Measurements from ENCODE around the gene ZNF205. TPM values are rescaled to one million over a fixed set of nuclear protein-coding genes. Genes with fewer than 3 reads are reported as not detected.

The ZNF205 gene
- total RNA-seq, 4 donors from 2014 or later, result 11.6 to 25.8 (median 20.4) TPM

GRCh38 chr16:3158510-3159314 is 46.3 kb downstream of the ZNF205 start:
- TF ChIP-seq EP300 (IDR thresholded peaks at IDR 0.05) (no peak), POLR2A (IDR thresholded peaks at IDR 0.05) (peak in 1 of 2 donors; percentile 7), CTCF (IDR thresholded peaks at IDR 0.05) (no peak), POLR2AphosphoS5 (IDR thresholded peaks at IDR 0.05) (no peak)

GRCh38 chr16:3161235-3162018 is 49.0 kb downstream of the ZNF205 start:
- Histone ChIP-seq H3K27me3 (peaks cover 46% of the 10 kb centered on the region), H3K4me3 (no peak overlapping the region), H3K27ac (no peak overlapping the region), H3K9me3 (no peaks in the 10 kb centered on the region), H3K36me3 (no peaks in the 10 kb centered on the region), H3K4me1 (peaks cover 0 to 36% (median 0%) of the 10 kb centered on the region in 3 donors)
- 77 to 91% methylated on average over 5 to 19 of the region's 36 CpGs for WGBS, 2 donors (ENCODE audit: low coverage in 1 of 2)
- no peak for TF ChIP-seq CTCF (IDR thresholded peaks at IDR 0.05)
- no peak for TF ChIP-seq EP300 (IDR thresholded peaks at IDR 0.05)
- ATAC-seq, result no peak

More at GRCh38 chr16:3158510-3159314, 46.3 kb downstream of the ZNF205 start:
- Histone ChIP-seq H3K4me3 (peak overlapping the region; percentile 68 to 91), H3K9me3 (peaks cover 0 to 9% (median 0%) of the 10 kb centered on the region in 3 donors), H3K36me3 (no peaks in the 10 kb centered on the region), H3K27me3 (peaks cover 35% of the 10 kb centered on the region), H3K27ac (peak overlapping the region; percentile 45 to 95 (median 89)), H3K4me1 (peaks cover 0 to 28% (median 0%) of the 10 kb centered on the region in 3 donors)
- 0 to 1% methylated on average over 12 to 16 of the region's 70 CpGs for WGBS, 2 donors (ENCODE audit: low coverage in 1 of 2)
- peak; percentile 93 for ATAC-seq

DNA sequence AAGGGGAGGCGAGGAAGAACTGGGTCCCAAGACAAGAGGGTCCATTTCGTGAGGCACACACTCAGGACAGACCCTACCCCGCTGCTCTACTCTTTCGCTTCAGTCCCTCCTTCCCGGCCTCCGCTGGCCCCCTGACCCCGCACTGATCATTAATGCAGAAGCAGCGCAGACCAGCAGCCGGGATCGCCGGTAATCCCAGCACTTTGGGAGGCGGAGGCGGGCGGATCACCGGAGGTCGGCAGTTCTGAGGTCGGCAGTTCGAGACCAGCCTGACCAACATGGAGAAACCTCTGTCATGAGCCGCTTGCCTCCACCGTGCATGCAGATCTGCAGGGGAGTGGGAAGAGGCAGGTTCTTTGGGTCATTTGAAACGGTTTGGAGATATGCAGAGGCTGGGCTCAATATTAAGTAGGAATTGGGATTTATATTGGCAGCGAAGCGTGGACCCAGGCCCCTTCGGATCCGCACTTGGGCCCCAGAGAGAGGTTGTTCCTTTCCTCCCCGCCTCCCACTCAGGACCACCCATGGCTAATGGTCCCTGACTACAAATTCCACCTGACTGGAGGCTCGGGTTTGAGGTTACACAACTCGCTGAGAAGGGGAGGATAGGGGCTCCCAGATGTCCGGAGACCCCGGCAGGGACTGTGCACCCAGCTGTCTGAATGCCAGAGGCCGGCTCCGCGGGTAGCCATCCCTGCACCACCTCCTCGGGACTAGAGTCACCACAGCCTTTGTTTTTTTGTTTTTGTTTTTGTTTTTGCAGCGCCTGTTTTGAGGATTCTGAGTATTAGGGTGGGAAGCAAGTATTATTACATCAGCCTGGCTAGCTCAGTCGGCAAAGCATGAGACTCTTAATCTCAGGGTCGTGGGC is 52.0 kb downstream of the ZNF205 start:
- Histone ChIP-seq H3K27me3 (peaks cover 62% of the 10 kb centered on the region), H3K27ac (no peak overlapping the region), H3K4me3 (no peak overlapping the region), H3K9me3 (no peaks in the 10 kb centered on the region), H3K36me3 (no peaks in the 10 kb centered on the region), H3K4me1 (peaks cover 0 to 19% (median 0%) of the 10 kb centered on the region in 3 donors)
- ATAC-seq, result no peak
- TF ChIP-seq POLR2AphosphoS5 (IDR thresholded peaks at IDR 0.05) (no peak), POLR2A (IDR thresholded peaks at IDR 0.05) (no peak), EP300 (IDR thresholded peaks at IDR 0.05) (no peak), CTCF (IDR thresholded peaks at IDR 0.05) (no peak)
- WGBS, 2 donors (ENCODE audit: low coverage in 1 of 2), result 83 to 94% methylated on average over 10 of the region's 37 CpGs

GRCh38 chr16:3165111-3165822 is 52.9 kb downstream of the ZNF205 start:
- Histone ChIP-seq H3K36me3 (no peaks in the 10 kb centered on the region), H3K27ac (peak overlapping the region in 1 of 4 donors; percentile 32), H3K4me3 (peak overlapping the region in 1 of 2 donors; percentile 23), H3K27me3 (peaks cover 65% of the 10 kb centered on the region), H3K9me3 (no peaks in the 10 kb centered on the region), H3K4me1 (peaks cover 0 to 15% (median under 1%) of the 10 kb centered on the region in 3 donors)
- 84 to 97% methylated on average over 8 to 10 of the region's 12 CpGs for WGBS, 2 donors (ENCODE audit: low coverage in 1 of 2)
- ATAC-seq, result no peak
- TF ChIP-seq POLR2AphosphoS5 (IDR thresholded peaks at IDR 0.05) (no peak), POLR2A (IDR thresholded peaks at IDR 0.05) (no peak), CTCF (IDR thresholded peaks at IDR 0.05) (no peak)
